ENCODE data around the gene DOLPP1.
A peak's percentile ranks its signal among the peaks of the same experiment; 100 is the strongest.

DOLPP1 gene

GRCh38 chr9:129079829-129080228 lies 1.1 kb upstream of the DOLPP1 start:
- Mint-ChIP-seq H3K27ac (no peak overlapping the region), H3K4me3 (peak overlapping the region; percentile 92), H3K27me3 (ENCODE audit: low read depth, poor library complexity) (no peaks in the 10 kb centered on the region), H3K9me3 (no peaks in the 10 kb centered on the region), H3K36me3 (ENCODE audit: low read depth) (no peaks in the 10 kb centered on the region), H3K4me1 (peaks cover 35% of the 10 kb centered on the region)
- TF ChIP-seq CTCF (IDR thresholded peaks at IDR 0.05) = no peak
- DNase-seq = no peak

- DNase-seq = no peak
- Mint-ChIP-seq H3K27me3 (ENCODE audit: low read depth, poor library complexity) (no peaks in the 10 kb centered on the region), H3K4me3 (peak overlapping the region; percentile 92), H3K27ac (peak overlapping the region; percentile 54), H3K4me1 (peaks cover 35% of the 10 kb centered on the region), H3K9me3 (no peaks in the 10 kb centered on the region), H3K36me3 (ENCODE audit: low read depth) (no peaks in the 10 kb centered on the region)
- TF ChIP-seq CTCF (IDR thresholded peaks at IDR 0.05) = no peak
Observed at GRCh38 chr9:129080298-129080600, 662 bp upstream of the DOLPP1 start.

DNA sequence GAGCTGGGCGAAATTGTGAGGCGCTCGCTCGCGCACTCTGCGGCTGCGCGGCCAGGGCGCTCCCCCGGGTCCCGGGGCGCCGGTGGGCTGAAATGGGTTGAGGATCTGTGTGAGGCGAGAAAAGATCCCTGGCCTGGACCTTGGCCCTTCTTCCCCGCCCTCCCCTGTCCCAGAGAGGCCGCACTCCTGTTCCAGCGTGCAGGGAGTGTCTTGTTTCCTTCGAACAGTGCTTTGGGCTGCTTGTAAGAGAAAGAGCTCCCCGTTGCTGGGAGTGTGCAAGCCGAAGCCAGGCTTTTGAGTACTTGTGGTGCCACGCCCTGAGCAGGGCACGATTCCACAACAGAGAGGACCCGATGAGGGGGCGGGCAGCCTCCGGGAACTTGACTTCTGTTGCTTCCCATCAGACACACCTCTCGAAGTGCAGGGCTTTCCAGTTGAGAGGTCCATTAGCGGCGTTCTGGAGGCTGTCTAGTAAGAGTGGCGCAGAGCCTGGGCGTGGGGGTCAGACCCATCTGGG lies 535 bp downstream of the DOLPP1 start:
- no peak overlapping the region for H3K27ac Mint-ChIP-seq
- TF ChIP-seq CTCF (IDR thresholded peaks at IDR 0.05) = no peak

DNA sequence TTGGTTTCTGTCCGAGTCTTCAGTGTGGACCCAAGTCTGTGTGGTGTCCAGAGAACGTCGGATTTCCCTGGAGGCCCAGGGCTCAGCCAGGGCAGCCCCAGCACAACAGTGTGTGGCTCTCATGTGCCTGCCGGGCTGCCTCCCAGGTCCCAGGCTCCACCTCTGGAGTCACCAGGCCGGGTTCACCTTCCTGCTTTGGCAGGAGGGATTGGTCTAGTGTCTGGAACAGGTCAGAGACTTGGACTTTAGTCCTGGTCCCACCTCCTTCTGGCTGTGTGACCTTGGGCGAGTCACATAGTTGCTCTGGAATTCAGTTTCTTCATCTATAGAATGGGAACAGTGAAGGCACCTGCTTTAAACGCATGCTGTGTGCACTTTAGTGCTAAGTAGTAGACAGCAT lies 3.2 kb downstream of the DOLPP1 start:
- TF ChIP-seq CTCF (IDR thresholded peaks at IDR 0.05) = no peak
- H3K4me1 Mint-ChIP-seq = peaks cover 27% of the 10 kb centered on the region
- no peak for DNase-seq
- H3K36me3 Mint-ChIP-seq (ENCODE audit: low read depth) = peaks cover 5% of the 10 kb centered on the region
- no peak overlapping the region for H3K4me3 Mint-ChIP-seq
- H3K27ac Mint-ChIP-seq = no peak overlapping the region
- no peaks in the 10 kb centered on the region for H3K27me3 Mint-ChIP-seq (ENCODE audit: low read depth, poor library complexity)
- H3K9me3 Mint-ChIP-seq = no peaks in the 10 kb centered on the region

More for the DNA sequence above, 535 bp downstream of the DOLPP1 start:
- Mint-ChIP-seq H3K27me3 (ENCODE audit: low read depth, poor library complexity) (no peaks in the 10 kb centered on the region), H3K36me3 (ENCODE audit: low read depth) (no peaks in the 10 kb centered on the region), H3K4me3 (peak overlapping the region; percentile 92), H3K9me3 (no peaks in the 10 kb centered on the region), H3K4me1 (peaks cover 35% of the 10 kb centered on the region)
- no peak for DNase-seq

DNA sequence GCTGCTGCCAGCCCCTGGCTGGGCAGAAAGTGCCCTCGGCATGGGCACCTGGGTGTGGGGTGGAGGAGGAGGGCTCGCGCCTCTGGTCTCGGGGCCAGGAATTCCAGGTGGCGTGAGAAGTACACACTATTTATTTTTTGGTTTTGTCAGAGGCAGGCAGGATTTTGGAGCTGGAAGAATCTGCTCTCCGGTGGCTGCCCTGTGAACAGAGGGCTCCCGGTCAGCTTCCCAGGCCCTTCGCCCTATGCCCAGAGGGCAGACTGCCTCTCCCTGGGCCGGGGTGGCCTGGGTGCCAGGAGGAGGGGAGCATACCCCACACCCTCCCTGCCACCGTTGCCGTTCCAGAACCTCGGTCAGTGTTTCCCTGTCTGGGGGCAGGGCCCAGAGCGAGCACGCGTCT lies 8.3 kb downstream of the DOLPP1 start:
- TF ChIP-seq CTCF (IDR thresholded peaks at IDR 0.05) = no peak
- DNase-seq = no peak
- Mint-ChIP-seq H3K27me3 (ENCODE audit: low read depth, poor library complexity) (no peaks in the 10 kb centered on the region), H3K4me1 (peaks cover 16% of the 10 kb centered on the region), H3K27ac (no peak overlapping the region), H3K4me3 (no peak overlapping the region), H3K36me3 (ENCODE audit: low read depth) (peaks cover 14% of the 10 kb centered on the region), H3K9me3 (no peaks in the 10 kb centered on the region)

- H3K4me3 Mint-ChIP-seq = no peak overlapping the region
- peak overlapping the region; percentile 68 for H3K27ac Mint-ChIP-seq
- H3K27me3 Mint-ChIP-seq (ENCODE audit: low read depth, poor library complexity) = no peaks in the 10 kb centered on the region
- no peak for TF ChIP-seq CTCF (IDR thresholded peaks at IDR 0.05)
- peaks cover 9% of the 10 kb centered on the region for H3K36me3 Mint-ChIP-seq (ENCODE audit: low read depth)
- H3K9me3 Mint-ChIP-seq = no peaks in the 10 kb centered on the region
- H3K4me1 Mint-ChIP-seq = peaks cover 16% of the 10 kb centered on the region
- no peak for DNase-seq
Observed at GRCh38 chr9:129093602-129094386, 12.9 kb downstream of the DOLPP1 start.
